Adipocyte (in vitro differentiated cells): Measurements from ENCODE around the gene MEI1.
A peak's percentile ranks its signal among the peaks of the same experiment; 100 is the strongest.

Experiments used
- DNase-seq: peaks from one replicate; pipeline ENCODE4 v3.0.0-alpha.2; 2015; ENCODE audit warnings: low read depth
- H3K27me3 ChIP-seq: replicated peaks from 2 replicates; pipeline ENCODE4 v1.7.0; 2013; ENCODE audit warnings: mild to moderate bottlenecking, low read length, moderate library complexity; ENCODE audit not compliant: control insufficient read depth, insufficient read depth
- H3K36me3 ChIP-seq: 2 replicates; pipeline ENCODE4 v1.7.0; 2013; ENCODE audit warnings: low read length, mild to moderate bottlenecking, moderate library complexity; ENCODE audit not compliant: control insufficient read depth, insufficient read depth, severe bottlenecking
- H3K4me1 ChIP-seq: 2 replicates; pipeline ENCODE4 v1.7.0; 2013; ENCODE audit warnings: mild to moderate bottlenecking, low read length, moderate library complexity; ENCODE audit not compliant: control insufficient read depth, insufficient read depth
- H3K4me3 ChIP-seq: 2 replicates; pipeline ENCODE4 v1.7.0; 2013; ENCODE audit warnings: mild to moderate bottlenecking, low read length, moderate library complexity
- H3K9ac ChIP-seq: 2 replicates; pipeline ENCODE4 v1.7.0; 2013; ENCODE audit warnings: mild to moderate bottlenecking, low read length, moderate library complexity
- H3K9me3 ChIP-seq: 2 replicates; pipeline ENCODE4 v1.7.0; 2013; ENCODE audit warnings: mild to moderate bottlenecking, low read length, moderate library complexity; ENCODE audit not compliant: control insufficient read depth

Gene MEI1

DNA sequence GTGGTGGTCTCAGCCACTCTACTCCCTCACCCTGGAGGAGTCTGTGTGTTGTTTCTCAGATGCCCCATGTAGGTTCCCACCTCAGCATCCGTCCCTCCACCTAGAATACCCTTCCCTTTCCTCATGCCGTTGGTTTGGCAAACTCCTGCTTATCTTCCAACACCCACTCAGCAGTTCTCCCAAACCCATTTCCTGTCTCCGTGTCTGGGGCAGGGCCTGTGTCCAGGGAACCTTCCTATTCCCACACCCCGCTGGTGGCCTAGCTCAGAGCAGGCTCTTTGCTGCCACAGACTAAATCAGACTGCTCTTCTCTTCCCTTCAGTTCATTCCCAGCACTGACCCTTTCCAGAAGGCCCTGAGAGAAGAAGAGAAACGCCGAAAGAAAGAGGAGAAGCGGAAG lies 126.1 kb downstream of the MEI1 start:
- Histone ChIP-seq H3K4me3 (no peak overlapping the region), H3K9ac (peak overlapping the region; percentile 65), H3K4me1 (peaks cover 24% of the 10 kb centered on the region), H3K36me3 (no peaks in the 10 kb centered on the region), H3K9me3 (no peaks in the 10 kb centered on the region), H3K27me3 (no peaks in the 10 kb centered on the region)
- peak; percentile 7 for DNase-seq

DNA sequence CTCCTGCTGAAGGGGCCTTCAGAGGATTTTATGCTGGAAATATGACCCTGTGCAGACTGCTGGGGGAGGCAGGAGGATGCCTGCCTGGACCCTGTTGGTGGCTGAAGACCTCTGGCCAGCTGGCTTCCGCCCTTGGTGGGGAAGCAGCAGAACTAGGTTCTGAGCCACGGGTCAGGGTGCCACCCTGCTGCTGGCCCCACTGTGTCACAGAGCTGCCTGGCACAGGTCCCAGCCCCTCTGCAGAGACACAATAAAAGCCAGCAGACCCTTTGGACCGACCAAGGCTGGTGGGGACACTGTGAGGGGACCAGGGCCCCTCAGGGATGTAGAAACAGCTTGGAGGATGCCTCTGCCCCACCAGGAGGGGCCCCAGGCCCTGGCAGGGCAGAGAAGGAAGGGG lies 126.7 kb downstream of the MEI1 start:
- peaks cover 24% of the 10 kb centered on the region for H3K4me1 ChIP-seq
- no peaks in the 10 kb centered on the region for H3K27me3 ChIP-seq
- H3K9me3 ChIP-seq: no peaks in the 10 kb centered on the region
- H3K4me3 ChIP-seq: no peak overlapping the region
- no peak for DNase-seq
- H3K9ac ChIP-seq: peak overlapping the region; percentile 65
- no peaks in the 10 kb centered on the region for H3K36me3 ChIP-seq

DNA sequence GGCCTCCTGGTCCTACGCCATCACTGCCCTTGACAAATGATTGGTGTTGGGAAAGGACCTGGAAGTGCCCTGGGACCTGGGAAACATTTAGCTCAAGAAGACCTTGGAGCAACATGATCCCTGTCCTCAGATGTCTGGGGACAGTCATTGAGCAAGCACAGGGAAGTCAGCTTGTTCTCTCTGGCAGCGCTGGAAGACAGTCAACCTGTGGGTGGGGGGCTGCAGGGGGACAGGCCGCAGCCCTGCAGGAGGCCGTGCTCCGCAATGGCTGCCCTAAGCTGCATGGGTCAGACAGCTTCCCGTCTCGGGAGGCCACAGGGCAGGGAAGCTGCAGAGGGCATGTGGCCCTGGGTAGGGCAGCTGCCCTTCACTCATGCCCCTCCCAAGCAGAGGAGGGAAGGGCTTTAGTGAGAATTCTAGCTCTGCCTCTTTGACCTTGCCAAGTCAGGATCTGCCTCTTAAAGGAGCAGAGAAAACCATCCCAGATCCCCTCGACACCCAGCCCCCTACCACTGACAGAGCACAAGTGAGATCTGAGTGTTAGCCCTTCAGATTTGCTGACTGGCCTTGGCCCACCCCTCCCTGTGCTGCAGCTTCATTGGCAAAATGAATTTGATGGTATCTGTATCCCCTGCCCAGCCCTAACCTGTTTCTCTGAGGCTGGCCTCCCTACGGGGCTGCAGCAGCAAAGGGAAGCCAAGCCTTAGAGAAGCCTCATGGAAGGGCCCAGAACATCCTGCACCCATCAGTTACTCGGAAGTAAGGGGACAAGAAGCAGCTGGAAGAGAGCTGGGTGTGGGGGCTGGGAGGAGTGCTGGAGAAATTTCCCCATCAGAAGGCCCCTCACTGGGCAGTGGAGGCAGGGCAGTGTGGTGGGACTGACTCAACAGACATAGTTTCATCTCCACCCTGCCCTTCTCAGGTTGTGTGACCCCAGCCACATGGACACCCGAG lies 127.4 kb downstream of the MEI1 start:
- H3K9me3 ChIP-seq: no peaks in the 10 kb centered on the region
- peaks cover 30% of the 10 kb centered on the region for H3K4me1 ChIP-seq
- H3K27me3 ChIP-seq: no peaks in the 10 kb centered on the region
- no peak overlapping the region for H3K9ac ChIP-seq
- no peaks in the 10 kb centered on the region for H3K36me3 ChIP-seq
- no peak overlapping the region for H3K4me3 ChIP-seq
- peak; percentile 25 for DNase-seq

DNA sequence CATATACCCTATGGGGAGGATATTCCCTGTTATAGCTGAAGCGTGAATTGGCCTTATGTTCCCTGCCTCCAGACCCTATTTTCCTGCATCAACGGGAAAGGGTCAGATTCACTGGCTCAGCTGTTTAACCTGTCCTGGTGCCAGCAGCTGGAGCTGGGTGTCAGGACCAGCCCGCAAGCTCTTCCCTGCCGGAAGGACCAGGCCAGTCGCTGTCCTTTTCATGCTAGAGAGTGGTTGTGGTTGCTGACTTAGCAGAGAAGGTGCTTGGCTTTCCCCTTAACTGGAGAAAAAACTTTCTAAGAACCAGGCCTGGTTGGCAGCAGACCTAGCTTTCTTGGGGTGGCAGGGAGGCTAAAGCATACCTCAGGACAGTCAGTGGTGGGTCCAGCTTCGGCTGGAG lies 128.4 kb downstream of the MEI1 start:
- Histone ChIP-seq H3K9me3 (no peaks in the 10 kb centered on the region), H3K4me1 (peaks cover 33% of the 10 kb centered on the region), H3K4me3 (no peak overlapping the region), H3K9ac (no peak overlapping the region), H3K27me3 (no peaks in the 10 kb centered on the region), H3K36me3 (no peaks in the 10 kb centered on the region)
- DNase-seq: no peak

DNA sequence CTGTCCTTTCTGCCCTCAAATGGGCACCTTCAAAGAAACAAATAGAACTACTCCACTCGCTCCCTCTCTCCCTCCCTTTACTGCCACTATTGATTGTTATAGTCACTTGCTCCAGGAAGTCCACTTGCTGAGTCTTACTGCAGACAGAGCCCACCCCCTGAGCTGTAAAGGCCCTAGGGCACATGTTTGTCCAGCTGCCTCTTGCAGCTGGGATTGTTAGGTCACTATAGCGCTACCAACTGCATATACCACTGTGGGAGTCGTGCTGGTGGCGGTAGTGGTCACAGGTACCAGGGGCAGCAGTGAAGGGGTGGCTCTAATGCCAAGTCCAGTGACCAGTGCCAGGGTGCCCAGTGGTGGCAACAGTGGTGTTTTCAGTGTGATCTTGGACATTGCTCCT lies 129.2 kb downstream of the MEI1 start:
- Histone ChIP-seq H3K9ac (no peak overlapping the region), H3K4me1 (peaks cover 33% of the 10 kb centered on the region), H3K36me3 (no peaks in the 10 kb centered on the region), H3K9me3 (no peaks in the 10 kb centered on the region), H3K27me3 (no peaks in the 10 kb centered on the region), H3K4me3 (no peak overlapping the region)
- no peak for DNase-seq

DNA sequence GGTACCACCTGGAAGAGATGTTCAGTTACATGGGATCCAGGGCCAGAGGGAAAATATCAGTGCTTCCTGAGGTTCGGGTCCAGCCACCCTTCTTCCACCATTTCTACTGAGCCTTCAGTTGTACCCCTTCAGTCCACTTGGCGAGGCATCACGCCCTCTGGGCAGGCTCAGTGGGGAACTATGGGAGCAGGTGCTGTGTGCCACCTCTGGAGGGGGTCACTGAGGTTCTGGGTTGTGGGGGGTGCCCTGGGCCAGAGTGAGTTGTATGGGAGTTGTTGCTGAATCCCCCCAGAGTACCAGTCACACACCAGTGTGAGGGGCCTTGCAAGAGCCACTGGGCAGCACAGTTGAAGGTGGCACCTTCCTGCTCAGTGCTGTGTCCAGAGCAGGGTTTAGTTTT lies 130.9 kb downstream of the MEI1 start:
- no peak overlapping the region for H3K9ac ChIP-seq
- H3K36me3 ChIP-seq: no peaks in the 10 kb centered on the region
- no peaks in the 10 kb centered on the region for H3K27me3 ChIP-seq
- no peak for DNase-seq
- H3K4me3 ChIP-seq: no peak overlapping the region
- peaks cover 36% of the 10 kb centered on the region for H3K4me1 ChIP-seq
- H3K9me3 ChIP-seq: no peaks in the 10 kb centered on the region

DNA sequence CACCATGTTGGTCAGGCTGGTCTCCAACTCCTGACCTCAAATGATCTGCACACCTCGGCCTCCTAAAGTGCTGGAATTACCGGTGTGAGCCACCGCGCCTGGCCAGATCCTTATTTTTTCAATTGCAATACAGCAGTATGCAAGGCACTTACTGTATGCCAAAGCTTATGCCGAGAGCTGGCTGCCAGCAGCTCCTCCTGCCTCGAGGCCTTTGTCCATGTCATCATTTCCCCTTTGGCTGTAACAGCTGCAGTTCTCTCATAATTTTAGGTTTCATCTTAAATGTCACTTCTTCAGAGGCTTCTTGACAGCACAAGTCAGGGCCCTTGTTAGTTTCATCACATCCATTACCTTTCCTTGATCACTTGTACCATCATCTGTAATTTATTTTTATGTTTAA lies 132.1 kb downstream of the MEI1 start:
- Histone ChIP-seq H3K36me3 (peaks cover 7% of the 10 kb centered on the region), H3K9ac (peak overlapping the region; percentile 90), H3K27me3 (no peaks in the 10 kb centered on the region), H3K4me3 (no peak overlapping the region), H3K9me3 (no peaks in the 10 kb centered on the region), H3K4me1 (peaks cover 24% of the 10 kb centered on the region)
- peak; percentile 39 for DNase-seq

DNA sequence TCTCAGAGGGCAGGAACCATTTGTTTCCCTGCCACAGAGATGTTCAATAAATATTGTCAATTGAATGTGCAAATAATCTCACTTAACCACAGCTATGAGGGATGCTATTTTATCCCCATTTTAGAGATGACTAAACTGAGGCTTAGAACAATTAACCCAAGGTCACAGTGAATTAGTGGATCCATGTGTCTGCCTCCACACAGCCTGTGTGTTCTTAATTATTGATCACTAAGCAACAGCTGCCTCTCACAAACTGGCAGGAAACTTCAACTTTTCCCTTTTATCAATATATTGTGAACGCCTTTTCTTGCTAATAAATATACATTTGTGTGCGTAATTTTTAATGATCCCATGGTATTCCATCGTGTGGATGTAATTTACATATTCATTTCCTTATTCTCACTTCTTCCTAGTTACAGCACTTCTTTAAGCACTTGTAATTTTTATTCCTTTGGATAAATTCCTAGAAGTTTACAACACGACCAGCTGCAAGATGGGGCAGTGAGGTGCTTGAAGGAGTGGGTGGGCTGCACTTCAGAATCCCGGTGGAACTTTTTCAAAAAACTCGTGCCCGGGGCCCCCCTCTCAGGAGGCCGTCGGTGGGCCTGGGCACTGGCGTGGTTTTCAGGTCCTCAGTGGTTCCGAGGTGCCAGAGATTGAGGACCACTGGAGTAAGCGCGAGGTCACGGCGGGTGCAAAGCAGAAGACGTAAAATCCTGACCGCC lies 132.7 kb downstream of the MEI1 start:
- H3K36me3 ChIP-seq: peaks cover 13% of the 10 kb centered on the region
- H3K4me1 ChIP-seq: peaks cover 18% of the 10 kb centered on the region
- no peaks in the 10 kb centered on the region for H3K9me3 ChIP-seq
- no peak for DNase-seq
- peak overlapping the region; percentile 90 for H3K9ac ChIP-seq
- H3K27me3 ChIP-seq: no peaks in the 10 kb centered on the region
- H3K4me3 ChIP-seq: peak overlapping the region; percentile 89

DNA sequence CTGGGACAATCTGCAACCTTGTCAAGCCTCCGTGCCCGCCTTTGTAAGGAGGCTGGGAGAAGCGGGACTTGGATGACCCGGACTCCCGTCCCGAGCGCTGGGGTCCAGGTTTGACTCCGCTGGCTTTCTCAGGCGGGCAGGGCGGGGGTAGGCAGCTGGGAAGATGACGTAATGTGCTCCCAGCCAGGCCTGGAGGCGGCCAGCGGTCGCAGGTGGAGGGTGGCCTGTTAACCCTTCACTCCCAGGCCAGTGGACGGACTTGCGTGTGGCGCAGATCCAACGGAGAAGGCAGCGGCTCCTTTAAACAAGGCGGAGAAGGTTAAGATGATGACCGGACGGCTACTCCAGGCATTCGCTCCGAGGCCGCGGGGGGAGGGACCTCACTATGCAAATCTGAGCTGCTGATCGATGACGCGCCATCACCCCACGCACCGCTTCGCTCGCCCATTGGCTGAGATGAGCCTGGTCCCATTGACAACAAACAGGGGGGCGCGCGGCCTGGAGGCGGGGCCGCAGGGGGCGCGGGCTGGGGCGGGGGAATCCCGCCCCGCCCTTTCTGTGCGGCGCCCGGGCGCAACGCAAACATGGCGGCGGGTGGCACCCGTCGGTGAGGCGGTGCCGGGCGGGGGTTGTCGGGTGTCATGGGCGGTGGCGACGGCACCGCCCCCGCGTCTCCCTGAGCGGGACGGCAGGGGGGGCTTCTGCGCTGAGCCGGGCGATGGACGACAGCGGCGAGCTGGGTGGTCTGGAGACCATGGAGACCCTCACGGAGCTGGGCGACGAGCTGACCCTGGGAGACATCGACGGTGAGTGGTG lies 133.5 kb downstream of the MEI1 start, which contains the start of gene SREBF2:
TSS of gene SREBF2 (plus strand) at position 553 of the 816 bp plus-strand sequence. CDS start at position 719, 166 bp downstream.
- Histone ChIP-seq H3K4me1 (peaks cover 14% of the 10 kb centered on the region), H3K9me3 (no peaks in the 10 kb centered on the region), H3K27me3 (no peaks in the 10 kb centered on the region), H3K9ac (peak within 1 kb of the TSS; percentile 90), H3K36me3 (peaks cover 13% of the 10 kb centered on the region), H3K4me3 (peak within 1 kb of the TSS; percentile 89)
- peak; percentile 100 for DNase-seq

DNA sequence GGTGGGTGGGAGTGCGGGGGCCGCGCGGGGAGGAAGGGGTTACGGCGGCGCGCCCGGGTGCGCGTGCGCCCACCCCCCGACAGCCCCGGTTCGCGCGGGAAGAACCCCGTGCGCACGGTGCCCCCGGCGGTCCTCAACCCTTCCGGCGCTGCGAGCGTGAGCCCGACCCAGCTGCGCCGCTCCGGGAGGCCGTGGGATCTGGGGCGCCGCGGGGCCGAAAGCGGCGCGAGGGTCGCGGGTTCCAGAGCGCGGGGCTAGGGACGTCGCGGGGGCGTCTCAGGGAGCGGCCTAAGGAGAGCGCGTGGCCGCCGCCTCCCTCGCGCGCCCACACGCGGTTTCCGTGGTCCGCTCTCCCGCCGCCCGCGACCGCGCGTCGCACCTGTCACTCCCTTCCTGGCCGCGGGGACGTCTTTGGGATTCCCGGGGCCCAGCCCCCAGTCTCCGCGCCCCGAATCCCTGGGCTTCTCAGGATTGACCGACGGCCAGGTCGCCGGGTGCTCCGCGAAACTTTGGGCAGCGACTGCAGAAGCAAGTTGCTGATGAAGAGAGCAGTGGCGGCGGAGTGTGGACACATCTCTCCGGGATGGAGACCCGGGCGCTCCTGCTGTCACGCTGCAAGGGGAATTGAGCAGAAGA lies 134.2 kb downstream of the MEI1 start:
- Histone ChIP-seq H3K4me3 (peak overlapping the region; percentile 89), H3K27me3 (no peaks in the 10 kb centered on the region), H3K4me1 (peaks cover 14% of the 10 kb centered on the region), H3K9me3 (no peaks in the 10 kb centered on the region), H3K36me3 (peaks cover 13% of the 10 kb centered on the region), H3K9ac (peak overlapping the region; percentile 90)
- peak; percentile 71 for DNase-seq
